ENCODE measurements around the gene EEF2K.

DNA sequence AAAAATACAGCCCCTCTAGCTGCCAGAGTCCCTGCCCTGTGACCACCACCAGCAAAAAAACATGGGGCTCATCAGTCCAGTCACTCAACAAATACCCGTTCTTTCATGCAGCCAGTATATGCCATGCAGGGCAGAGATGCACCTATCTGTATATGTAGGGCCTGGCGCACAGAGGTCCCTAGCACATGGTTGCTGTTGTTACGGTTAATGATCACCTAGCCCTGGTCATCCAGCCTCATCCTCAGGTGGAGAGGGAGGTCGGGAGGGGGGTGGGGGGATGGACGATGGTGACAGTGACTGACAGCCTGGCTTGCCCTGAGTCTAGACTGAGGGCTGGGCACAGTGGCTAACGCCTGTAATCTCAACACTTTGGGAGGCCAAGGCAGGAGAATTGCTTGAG is 42.3 kb upstream of the EEF2K start:
- TF ChIP-seq, protein P1, sequence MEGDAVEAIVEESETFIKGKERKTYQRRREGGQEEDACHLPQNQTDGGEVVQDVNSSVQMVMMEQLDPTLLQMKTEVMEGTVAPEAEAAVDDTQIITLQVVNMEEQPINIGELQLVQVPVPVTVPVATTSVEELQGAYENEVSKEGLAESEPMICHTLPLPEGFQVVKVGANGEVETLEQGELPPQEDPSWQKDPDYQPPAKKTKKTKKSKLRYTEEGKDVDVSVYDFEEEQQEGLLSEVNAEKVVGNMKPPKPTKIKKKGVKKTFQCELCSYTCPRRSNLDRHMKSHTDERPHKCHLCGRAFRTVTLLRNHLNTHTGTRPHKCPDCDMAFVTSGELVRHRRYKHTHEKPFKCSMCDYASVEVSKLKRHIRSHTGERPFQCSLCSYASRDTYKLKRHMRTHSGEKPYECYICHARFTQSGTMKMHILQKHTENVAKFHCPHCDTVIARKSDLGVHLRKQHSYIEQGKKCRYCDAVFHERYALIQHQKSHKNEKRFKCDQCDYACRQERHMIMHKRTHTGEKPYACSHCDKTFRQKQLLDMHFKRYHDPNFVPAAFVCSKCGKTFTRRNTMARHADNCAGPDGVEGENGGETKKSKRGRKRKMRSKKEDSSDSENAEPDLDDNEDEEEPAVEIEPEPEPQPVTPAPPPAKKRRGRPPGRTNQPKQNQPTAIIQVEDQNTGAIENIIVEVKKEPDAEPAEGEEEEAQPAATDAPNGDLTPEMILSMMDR (IDR thresholded peaks at IDR 0.05), result no peak
- TF ChIP-seq POLR2A (IDR thresholded peaks at IDR 0.05), result no peak

All from body of pancreas (tissue), 4 donors.